B cell (primary cell): Measurements from ENCODE around the gene GRM2. TPM values are rescaled to one million over a fixed set of nuclear protein-coding genes. Genes with fewer than 3 reads are reported as not detected.

Experiments used
- ATAC-seq: fragments of 200-7000 bp; cut with Tn5 transposase; one replicate; pipeline ENCODE4 v1.10.0; 2021; ENCODE audit warnings: low read depth, mild to moderate bottlenecking, moderate number of reproducible peaks, moderate library complexity
- CTCF ChIA-PET: fragments of 350-600 bp; sonication (Branson Sonifier 250); formaldehyde crosslinking; loops from one replicate; lab custom pipeline; 2021; ENCODE audit warnings: antibody characterized with exemption, inconsistent platforms; lab: Charles Lee
- POLR2A ChIA-PET: fragments of 350-600 bp; sonication (Branson Sonifier 250); formaldehyde crosslinking; loops from one replicate; lab custom pipeline; 2021; ENCODE audit warnings: antibody characterized with exemption; lab: Charles Lee
- DNase-seq: peaks from one replicate; pipeline ENCODE4 v3.0.0; 2013
- H2AFZ ChIP-seq: 2 replicates; pipeline ENCODE4 v1.6.1; 2012; ENCODE audit warnings: mild to moderate bottlenecking, low read depth, low read length; ENCODE audit not compliant: insufficient read depth, poor library complexity, severe bottlenecking
- H3K27ac ChIP-seq, 2 donors: 1 replicate in 1 of 2; 2 replicates in 1 of 2; pipeline ENCODE4 v1.5.1; 2012 to 2013; ENCODE audit warnings: low read length in 2 of 2, mild to moderate bottlenecking in 2 of 2, moderate library complexity in 1 of 2
- H3K27me3 ChIP-seq, 4 experiments: fragments of 200-600 bp in 1 of 4; sonication (generic) in 1 of 4; replicated peaks in 1 of 4; 1 replicate in 2 of 4; 2 replicates in 2 of 4; pipeline versions ENCODE4 v1.6.1 to v1.7.0; 2013 to 2016; ENCODE audit warnings: low read length in 3 of 4, mild to moderate bottlenecking in 2 of 4, mixed read lengths in 1 of 4, moderate library complexity in 1 of 4; ENCODE audit not compliant: insufficient read depth in 4 of 4, control insufficient read depth in 3 of 4; ENCODE audit errors: control extremely low read depth in 1 of 4
- H3K36me3 ChIP-seq, 2 experiments: replicated peaks in 1 of 2; 1 replicate in 1 of 2; 2 replicates in 1 of 2; pipeline versions ENCODE4 v1.6.1 to v1.7.1; 2013; ENCODE audit warnings: low read length in 1 of 2; ENCODE audit not compliant: insufficient read depth in 2 of 2, control insufficient read depth in 1 of 2; ENCODE audit errors: control extremely low read depth in 1 of 2, extremely low read depth in 1 of 2
- H3K4me1 ChIP-seq, 2 donors: fragments of 200-600 bp in 1 of 2; sonication (generic) in 1 of 2; 1 replicate in 1 of 2; 2 replicates in 1 of 2; pipeline versions ENCODE4 v1.5.1 to v1.6.1; 2013 to 2017; ENCODE audit warnings: low read length in 2 of 2; ENCODE audit not compliant: control insufficient read depth in 2 of 2, insufficient read depth in 2 of 2
- H3K4me2 ChIP-seq: replicated peaks from 2 replicates; pipeline ENCODE3; 2012; ENCODE audit warnings: mild to moderate bottlenecking, low read depth, low read length; ENCODE audit not compliant: poor library complexity, severe bottlenecking
- H3K4me3 ChIP-seq, 5 experiments: fragments of 200-600 bp in 1 of 5; sonication (generic) in 1 of 5; 1 replicate in 3 of 5; 2 replicates in 2 of 5; pipeline versions ENCODE4 v1.5.1 to v1.7.0; 2011 to 2016; ENCODE audit warnings: low read length in 4 of 5, mild to moderate bottlenecking in 4 of 5, low read depth in 2 of 5, control low read depth in 1 of 5, moderate library complexity in 1 of 5; ENCODE audit not compliant: insufficient read depth in 1 of 5; ENCODE audit errors: control extremely low read depth in 1 of 5, extremely low read depth in 1 of 5
- H3K79me2 ChIP-seq: fragments of 200-600 bp; sonication (generic); one replicate; pipeline ENCODE4 v1.6.0; 2016; ENCODE audit warnings: low read length; ENCODE audit not compliant: control insufficient read depth, insufficient read depth
- H3K9ac ChIP-seq: fragments of 200-600 bp; sonication (generic); 2 replicates; pipeline ENCODE4 v1.6.1; 2017; ENCODE audit warnings: mild to moderate bottlenecking, low read length, moderate library complexity
- H3K9me3 ChIP-seq, 3 donors: one replicate each; pipeline versions ENCODE4 v1.6.1 to v1.7.1; 2013; ENCODE audit warnings: low read length in 2 of 3; ENCODE audit not compliant: control insufficient read depth in 2 of 3, insufficient read depth in 1 of 3; ENCODE audit errors: control extremely low read depth in 1 of 3
- H4K20me1 ChIP-seq: 2 replicates; pipeline ENCODE4 v1.6.0; 2012; ENCODE audit warnings: mild to moderate bottlenecking, low read length; ENCODE audit not compliant: insufficient read depth, control insufficient read depth, poor library complexity, severe bottlenecking
- H3K27ac Mint-ChIP-seq: one replicate; pipeline ENCODE4 v1.8.0; 2021; ENCODE audit warnings: mixed read lengths
- H3K27me3 Mint-ChIP-seq: one replicate; pipeline ENCODE4 v1.8.0; 2021; ENCODE audit warnings: mixed read lengths
- H3K4me1 Mint-ChIP-seq: one replicate; pipeline ENCODE4 v1.8.0; 2021; ENCODE audit warnings: mixed read lengths
- H3K4me3 Mint-ChIP-seq: one replicate; pipeline ENCODE4 v1.8.0; 2021; ENCODE audit warnings: mixed read lengths
- H3K9me3 Mint-ChIP-seq: one replicate; pipeline ENCODE4 v1.8.0; 2022; ENCODE audit warnings: mixed read lengths; ENCODE audit not compliant: insufficient read depth
- EZH2 ChIP-seq: IDR thresholded peaks from 2 replicates; pipeline ENCODE4 v1.6.1; 2012; ENCODE audit warnings: borderline replicate concordance, low read depth, mild to moderate bottlenecking, moderate library complexity, low read length; ENCODE audit not compliant: insufficient read depth, poor library complexity, severe bottlenecking
- WGBS: methylation state at CpG from one replicate; pipeline ENCODE4 v1.1.5; 2013; ENCODE audit warnings: missing lambda C conversion rate; ENCODE audit not compliant: insufficient coverage; 5-methylcytosine and 5-hydroxymethylcytosine counted together
- intact Hi-C: fragments of 100-400 bp; cut with micrococcal nuclease; formaldehyde crosslinking; loops from one replicate; pipeline ENCODE4 v1.10.0; 2022
- polyA plus RNA-seq: library from polyadenylated mRNA; depleted of rRNA; stranded (reverse); fragments of >200 nt; gene quantifications from 2 replicates; pipeline ENCODE4 v1.2.3, GENCODE V29; 2012
- total RNA-seq, 2 donors: library from RNA; stranded (reverse); fragments of 120-200 nt in 1 of 2; gene quantifications; 1 replicate in 1 of 2; 2 replicates in 1 of 2; pipeline versions ENCODE4 v1.2.3 to v1.2.4, GENCODE V29; 2013 to 2022
- TF ChIP-seq, protein P1 (sequence below): fragments of 200-600 bp; IDR thresholded peaks from one replicate; pipeline ENCODE4 v1.8.0; 2022; ENCODE audit warnings: antibody characterized with exemption, mild to moderate bottlenecking

Gene GRM2
- total and polyA plus RNA-seq, 2 donors (not counting 1 experiment from before 2014, with no cell fraction given), result 0.86 to 2.8 TPM

DNA sequence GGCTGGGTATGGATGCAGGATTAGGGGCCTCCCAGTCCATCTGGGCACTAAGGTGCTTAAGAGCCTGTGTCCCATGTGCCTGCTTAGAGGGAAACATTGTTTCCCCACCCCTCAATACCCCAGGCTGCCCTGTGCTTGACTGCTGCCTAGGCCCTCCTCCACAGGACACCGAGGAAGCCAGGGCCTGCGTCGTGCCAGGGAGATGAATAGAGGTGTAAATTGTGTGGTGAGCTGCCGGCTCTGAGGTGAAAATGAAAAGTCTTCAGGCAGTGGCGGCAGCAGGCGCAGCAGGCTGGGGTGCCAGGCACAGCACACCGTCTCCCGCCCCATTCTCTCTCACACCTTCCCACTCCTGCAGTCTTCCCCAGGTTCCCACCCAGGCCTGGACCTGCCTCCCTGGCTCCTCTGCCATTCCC, 13.9 kb upstream of the GRM2 start:
- no peak for ATAC-seq
- CTCF ChIA-PET, result no interaction called here
- peaks cover 28% of the 10 kb centered on the region for H3K79me2 ChIP-seq
- no peaks in the 10 kb centered on the region for H3K9me3 Mint-ChIP-seq
- H2AFZ ChIP-seq, result no peak overlapping the region
- no peaks in the 10 kb centered on the region for H3K27me3 ChIP-seq
- no peak for DNase-seq
- POLR2A ChIA-PET, result no interaction called here
- no peak overlapping the region for H3K27ac Mint-ChIP-seq
- H4K20me1 ChIP-seq, result peaks cover 53% of the 10 kb centered on the region
- H3K9ac ChIP-seq, result no peak overlapping the region
- intact Hi-C loops, result no loop called here
- H3K27ac ChIP-seq, result no peak overlapping the region
- WGBS, result 98% methylated on average over 5 of the region's 8 CpGs
- no peak overlapping the region for H3K4me2 ChIP-seq
- H3K36me3 ChIP-seq, result peaks cover 0 to 74% of the 10 kb centered on the region in 2 experiments
- no peaks in the 10 kb centered on the region for H3K9me3 ChIP-seq
- H3K4me1 Mint-ChIP-seq, result peaks cover 5% of the 10 kb centered on the region
- no peak overlapping the region for H3K4me3 Mint-ChIP-seq
- H3K4me1 ChIP-seq, result peaks cover 0 to 4% of the 10 kb centered on the region in 2 donors
- no peaks in the 10 kb centered on the region for H3K27me3 Mint-ChIP-seq
- H3K4me3 ChIP-seq, result no peak overlapping the region
- TF ChIP-seq, protein P1, sequence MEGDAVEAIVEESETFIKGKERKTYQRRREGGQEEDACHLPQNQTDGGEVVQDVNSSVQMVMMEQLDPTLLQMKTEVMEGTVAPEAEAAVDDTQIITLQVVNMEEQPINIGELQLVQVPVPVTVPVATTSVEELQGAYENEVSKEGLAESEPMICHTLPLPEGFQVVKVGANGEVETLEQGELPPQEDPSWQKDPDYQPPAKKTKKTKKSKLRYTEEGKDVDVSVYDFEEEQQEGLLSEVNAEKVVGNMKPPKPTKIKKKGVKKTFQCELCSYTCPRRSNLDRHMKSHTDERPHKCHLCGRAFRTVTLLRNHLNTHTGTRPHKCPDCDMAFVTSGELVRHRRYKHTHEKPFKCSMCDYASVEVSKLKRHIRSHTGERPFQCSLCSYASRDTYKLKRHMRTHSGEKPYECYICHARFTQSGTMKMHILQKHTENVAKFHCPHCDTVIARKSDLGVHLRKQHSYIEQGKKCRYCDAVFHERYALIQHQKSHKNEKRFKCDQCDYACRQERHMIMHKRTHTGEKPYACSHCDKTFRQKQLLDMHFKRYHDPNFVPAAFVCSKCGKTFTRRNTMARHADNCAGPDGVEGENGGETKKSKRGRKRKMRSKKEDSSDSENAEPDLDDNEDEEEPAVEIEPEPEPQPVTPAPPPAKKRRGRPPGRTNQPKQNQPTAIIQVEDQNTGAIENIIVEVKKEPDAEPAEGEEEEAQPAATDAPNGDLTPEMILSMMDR, result no peak
- TF ChIP-seq EZH2, result no peak

DNA sequence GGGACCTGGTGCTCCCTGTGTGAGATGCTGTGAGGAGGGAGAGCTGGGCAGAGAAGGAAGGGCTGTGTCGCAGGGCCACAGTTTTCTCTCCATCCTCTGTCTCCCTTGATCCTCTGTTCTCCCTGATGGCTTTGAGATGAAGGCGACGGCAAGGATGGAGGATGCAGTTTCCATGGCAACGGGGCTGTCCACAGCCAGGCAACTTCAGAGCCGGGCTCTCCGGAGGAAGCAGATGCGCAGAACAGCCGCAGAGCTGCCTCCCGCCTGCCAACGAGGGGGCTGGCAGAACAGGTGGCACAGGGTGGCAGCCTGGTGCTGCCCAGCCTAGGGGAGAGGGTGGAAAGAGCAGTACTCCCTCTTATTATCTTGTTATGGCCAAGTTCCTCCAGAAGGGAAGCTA, 9.9 kb upstream of the GRM2 start:
- CTCF ChIA-PET, result interaction anchor here (1.1 to 2.0 kb wide), 2 partner anchors 15 to 194 kb away, joined by 4 to 7 read pairs; no protein-coding TSS in a partner anchor
- H3K4me3 Mint-ChIP-seq, result no peak overlapping the region
- intact Hi-C loops, result no loop called here

More for the DNA sequence above, 9.9 kb upstream of the GRM2 start:
- H3K4me1 Mint-ChIP-seq, result no peaks in the 10 kb centered on the region
- Histone ChIP-seq H3K4me2 (no peak overlapping the region), H4K20me1 (peaks cover 65% of the 10 kb centered on the region), H2AFZ (no peak overlapping the region), H3K4me1 (no peaks in the 10 kb centered on the region), H3K4me3 (no peak overlapping the region), H3K9ac (no peak overlapping the region), H3K27me3 (no peaks in the 10 kb centered on the region), H3K9me3 (no peaks in the 10 kb centered on the region), H3K79me2 (peaks cover 3% of the 10 kb centered on the region), H3K36me3 (peaks cover 0 to 84% of the 10 kb centered on the region in 2 experiments), H3K27ac (no peak overlapping the region)
- DNase-seq (no peak), ATAC-seq (no peak)
- POLR2A ChIA-PET, result no interaction called here
- H3K9me3 Mint-ChIP-seq, result no peaks in the 10 kb centered on the region
- H3K27ac Mint-ChIP-seq, result no peak overlapping the region
- TF ChIP-seq EZH2, result no peak
- TF ChIP-seq, protein P1, result no peak
- H3K27me3 Mint-ChIP-seq, result no peaks in the 10 kb centered on the region
- 92% methylated on average over 9 of the region's 10 CpGs for WGBS
